HepG2 (cell line): ENCODE measurements around the gene TK1. TPM values are rescaled to one million over a fixed set of nuclear protein-coding genes. Genes with fewer than 3 reads are reported as not detected.

Experiments used
- ATAC-seq: fragments of 200-7000 bp; cut with Tn5 transposase; 3 replicates; pipeline ENCODE4 v1.9.1; 2020; ENCODE audit warnings: mild to moderate bottlenecking, moderate library complexity
- BruUV-seq: library from RNA; stranded (reverse); fragments of 400-500 nt; replicated peaks from 2 replicates; lab custom pipeline; 2021; lab: Mats Ljungman, UMichigan
- CTCF ChIA-PET: fragments of 300-600 bp; formaldehyde crosslinking; extraction: SDS; loops from one replicate; lab custom pipeline; 2021; ENCODE audit warnings: low total read pairs, inconsistent platforms, low intra/inter-chr PET ratio; lab: Yijun Ruan, JAX
- POLR2A ChIA-PET: fragments of 350-600 bp; sonication (Branson Sonifier 250); formaldehyde crosslinking; loops from one replicate; lab custom pipeline; 2020; ENCODE audit warnings: antibody characterized with exemption, inconsistent platforms; lab: Yijun Ruan, JAX
- DNase-seq: peaks from one replicate; pipeline ENCODE4 v3.0.0-alpha.2; 2015; ENCODE audit warnings: low spot score
- FAIRE-seq: peaks from 3 replicates; lab custom pipeline; 2011; peaks lifted over from hg19 to GRCh38; lab: Jason Lieb, UNC
- H2AFZ ChIP-seq: one replicate; pipeline ENCODE4 v1.6.1; 2011; ENCODE audit warnings: low read length, inconsistent platforms
- H3K27ac ChIP-seq: fragments of 300-600 bp; 3 replicates; pipeline ENCODE4 v1.8.0; 2011; ENCODE audit warnings: mixed run types, mild to moderate bottlenecking, mixed read lengths, low read length, inconsistent platforms; ENCODE audit not compliant: insufficient read depth; ENCODE audit errors: extremely low read length
- H3K27me3 ChIP-seq, 2 experiments: fragments of 200-600 bp in 1 of 2; 2 replicates in 1 of 2; 3 replicates in 1 of 2; pipeline versions ENCODE4 v1.6.0 to v1.8.0; 2011; ENCODE audit warnings: low read length in 2 of 2, mild to moderate bottlenecking in 2 of 2, moderate library complexity in 2 of 2, inconsistent platforms in 1 of 2; ENCODE audit not compliant: insufficient read depth in 2 of 2, control insufficient read depth in 1 of 2
- H3K36me3 ChIP-seq, 2 experiments: fragments of 200-600 bp in 1 of 2; replicated peaks in 1 of 2; 2 replicates in 1 of 2; 3 replicates in 1 of 2; pipeline versions ENCODE4 v1.5.1 to v1.8.0; 2011; ENCODE audit warnings: low read length in 2 of 2, inconsistent platforms in 1 of 2; ENCODE audit not compliant: insufficient read depth in 2 of 2, control insufficient read depth in 1 of 2
- H3K4me1 ChIP-seq: 2 replicates; pipeline ENCODE4 v1.5.1; 2012; ENCODE audit warnings: low read length, inconsistent platforms; ENCODE audit not compliant: insufficient read depth
- H3K4me2 ChIP-seq: 2 replicates; pipeline ENCODE4 v1.6.0; 2011; ENCODE audit warnings: low read depth, low read length, inconsistent platforms
- H3K4me3 ChIP-seq, 3 experiments: fragments of 200-600 bp in 1 of 3; sonication (generic), shearing (Covaris generic) in 1 of 3; replicated peaks in 1 of 3; 2 replicates each; pipeline ENCODE4 v1.5.1; 2011 to 2016; ENCODE audit warnings: low read length in 3 of 3, inconsistent platforms in 2 of 3, low read depth in 2 of 3, mild to moderate bottlenecking in 2 of 3, control low read depth in 1 of 3, mixed read lengths in 1 of 3; ENCODE audit not compliant: insufficient read depth in 1 of 3
- H3K79me2 ChIP-seq: one replicate; pipeline ENCODE4 v1.6.1; 2011; ENCODE audit warnings: low read length, inconsistent platforms; ENCODE audit not compliant: insufficient read depth
- H3K9ac ChIP-seq: 2 replicates; pipeline ENCODE4 v1.6.0; 2011; ENCODE audit warnings: mild to moderate bottlenecking, low read depth, low read length, inconsistent platforms; ENCODE audit not compliant: insufficient read depth
- H3K9me3 ChIP-seq: 2 replicates; pipeline ENCODE4 v1.5.1; 2012; ENCODE audit warnings: mild to moderate bottlenecking, low read length
- H4K20me1 ChIP-seq: 2 replicates; pipeline ENCODE4 v1.6.0; 2011; ENCODE audit warnings: inconsistent platforms, mild to moderate bottlenecking, low read length, moderate library complexity; ENCODE audit not compliant: insufficient read depth
- DPF2 ChIP-seq: sonication (generic); formaldehyde crosslinking; IDR thresholded peaks from 2 replicates; pipeline ENCODE4 v1.4.0; 2020; ENCODE audit warnings: mild to moderate bottlenecking, low read depth, missing genetic modification reagents, borderline replicate concordance
- GZF1 ChIP-seq: sonication (generic); formaldehyde crosslinking; IDR thresholded peaks from 2 replicates; pipeline ENCODE4 v1.5.1; 2020; ENCODE audit warnings: mild to moderate bottlenecking, missing genetic modification reagents
- HIVEP1 ChIP-seq: sonication (generic); formaldehyde crosslinking; IDR thresholded peaks from 2 replicates; pipeline ENCODE4 v1.4.0; 2020; ENCODE audit warnings: mild to moderate bottlenecking, missing genetic modification reagents
- JUND ChIP-seq: sonication (generic); formaldehyde crosslinking; IDR thresholded peaks from 2 replicates; pipeline ENCODE4 v1.8.0; 2022; ENCODE audit warnings: mild to moderate bottlenecking, missing genetic modification reagents
- KLF12 ChIP-seq: sonication (generic); formaldehyde crosslinking; IDR thresholded peaks from 2 replicates; pipeline ENCODE4 v1.4.0; 2020; ENCODE audit warnings: missing genetic modification reagents, borderline replicate concordance
- MBNL3 ChIP-seq: fragments of 250-450 bp; sonication (Bioruptor Pico); conservative IDR thresholded peaks from 2 replicates; pipeline ENCODE4 v1.8.0; 2022; ENCODE audit warnings: mild to moderate bottlenecking, inconsistent platforms
- PPARG ChIP-seq: conservative IDR thresholded peaks from 2 replicates; pipeline ENCODE4 v1.6.1; 2016; ENCODE audit warnings: missing biosample characterization, missing genetic modification reagents
- TBL1XR1 ChIP-seq: fragments of 150-350 bp; IDR thresholded peaks from 2 replicates; pipeline ENCODE4 v1.6.1; 2014; ENCODE audit warnings: borderline replicate concordance, low read length; ENCODE audit not compliant: partially characterized antibody
- TGIF2 ChIP-seq: IDR thresholded peaks from 2 replicates; pipeline ENCODE4 v1.6.1; 2016; ENCODE audit warnings: control low read depth, missing compliant biosample characterization
- YEATS2 ChIP-seq: sonication (generic); formaldehyde crosslinking; IDR thresholded peaks from 2 replicates; pipeline ENCODE4 v1.4.0; 2020; ENCODE audit warnings: missing genetic modification reagents, borderline replicate concordance
- ZNF260 ChIP-seq: sonication (generic); formaldehyde crosslinking; IDR thresholded peaks from 2 replicates; pipeline ENCODE4 v1.4.0; 2020; ENCODE audit warnings: missing genetic modification reagents, low read depth, mild to moderate bottlenecking, borderline replicate concordance
- WGBS: methylation state at CpG from one replicate; pipeline ENCODE4 v1.1.6; 2017; ENCODE audit warnings: low lambda C conversion rate; 5-methylcytosine and 5-hydroxymethylcytosine counted together
- in situ Hi-C: cut with HindIII; loops from 2 replicates; pipeline ENCODE4 v1.10.0; 2017; ENCODE audit warnings: low pct_unique_long_range_greater_than_20kb; ENCODE audit not compliant: extremely low pct_ligation_motif_present
- intact Hi-C: fragments of 100-400 bp; cut with micrococcal nuclease; formaldehyde crosslinking; loops from one replicate; pipeline ENCODE4 v1.10.0; 2022; ENCODE audit not compliant: unreplicated experiment
- polyA plus RNA-seq, 8 experiments: library from polyadenylated mRNA; depleted of rRNA in 3 of 8; stranded (reverse) in 7 of 8; unstranded in 1 of 8; fragments of >200 nt; fragmentation: Illumina TruSeq in 4 of 8; extraction: Trizol in 4 of 8; gene quantifications; 2 replicates each; pipeline versions ENCODE4 v1.2.1 to v1.2.3, GENCODE V29; 2011 to 2016; ENCODE audit warnings: low read depth in 4 of 8, missing spikeins in 1 of 8, mixed read lengths in 1 of 8; ENCODE audit not compliant: insufficient read depth in 1 of 8
- total RNA-seq, 5 experiments: library from RNA; depleted of rRNA; stranded (reverse); fragments of >200 nt; fragmentation: Illumina TruSeq; extraction: Trizol; gene quantifications; 2 replicates each; pipeline ENCODE4 v1.2.3, GENCODE V29; 2016; ENCODE audit warnings: low read depth in 1 of 5
- TF ChIP-seq, protein P1 (sequence below): sonication (generic); formaldehyde crosslinking; conservative IDR thresholded peaks from 2 replicates; pipeline ENCODE4 v1.8.0; 2022; ENCODE audit warnings: low read depth, missing genetic modification reagents
- TF ChIP-seq, protein P2 (sequence below): IDR thresholded peaks from 2 replicates; pipeline ENCODE4 v1.6.1; 2012; ENCODE audit warnings: low read depth, low read length, improper control_type of control experiment

The TK1 gene
- total and polyA plus RNA-seq, 2 of the 13 experiments (the other 11 are each of a cell fraction or from before 2014, with no cell fraction given): 45.0 to 96.0 TPM

DNA sequence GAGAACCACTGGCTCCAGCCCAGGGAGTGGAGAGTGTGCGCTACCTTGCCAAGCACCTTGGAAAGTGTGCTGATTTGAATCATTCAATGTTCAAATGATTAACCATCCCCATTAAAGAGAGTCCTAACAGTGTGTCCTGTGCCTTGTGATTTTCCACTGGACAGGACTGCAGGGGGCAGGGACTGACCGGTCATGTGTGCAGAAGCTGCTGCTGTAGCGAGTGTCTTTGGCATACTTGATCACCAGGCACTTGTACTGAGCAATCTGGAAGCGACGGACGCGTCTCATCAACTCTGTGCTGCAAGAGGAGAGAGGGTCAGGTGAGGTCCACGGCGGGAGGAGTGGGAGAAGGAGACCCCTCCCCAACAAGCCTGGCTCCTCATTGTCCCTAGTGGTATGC lies 2.0 kb downstream of the TK1 start (continued):
- TF ChIP-seq, protein P1, sequence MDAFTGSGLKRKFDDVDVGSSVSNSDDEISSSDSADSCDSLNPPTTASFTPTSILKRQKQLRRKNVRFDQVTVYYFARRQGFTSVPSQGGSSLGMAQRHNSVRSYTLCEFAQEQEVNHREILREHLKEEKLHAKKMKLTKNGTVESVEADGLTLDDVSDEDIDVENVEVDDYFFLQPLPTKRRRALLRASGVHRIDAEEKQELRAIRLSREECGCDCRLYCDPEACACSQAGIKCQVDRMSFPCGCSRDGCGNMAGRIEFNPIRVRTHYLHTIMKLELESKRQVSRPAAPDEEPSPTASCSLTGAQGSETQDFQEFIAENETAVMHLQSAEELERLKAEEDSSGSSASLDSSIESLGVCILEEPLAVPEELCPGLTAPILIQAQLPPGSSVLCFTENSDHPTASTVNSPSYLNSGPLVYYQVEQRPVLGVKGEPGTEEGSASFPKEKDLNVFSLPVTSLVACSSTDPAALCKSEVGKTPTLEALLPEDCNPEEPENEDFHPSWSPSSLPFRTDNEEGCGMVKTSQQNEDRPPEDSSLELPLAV (CRISPR knock-in tag): no peak
- TF ChIP-seq MBNL3 (CRISPR knock-in tag): no peak
- no peak for TF ChIP-seq HIVEP1 (CRISPR knock-in tag)
- no peak for TF ChIP-seq JUND (CRISPR knock-in tag)
- no peak for TF ChIP-seq ZNF260
- TF ChIP-seq KLF12 (CRISPR knock-in tag): no peak
- TF ChIP-seq, protein P2, sequence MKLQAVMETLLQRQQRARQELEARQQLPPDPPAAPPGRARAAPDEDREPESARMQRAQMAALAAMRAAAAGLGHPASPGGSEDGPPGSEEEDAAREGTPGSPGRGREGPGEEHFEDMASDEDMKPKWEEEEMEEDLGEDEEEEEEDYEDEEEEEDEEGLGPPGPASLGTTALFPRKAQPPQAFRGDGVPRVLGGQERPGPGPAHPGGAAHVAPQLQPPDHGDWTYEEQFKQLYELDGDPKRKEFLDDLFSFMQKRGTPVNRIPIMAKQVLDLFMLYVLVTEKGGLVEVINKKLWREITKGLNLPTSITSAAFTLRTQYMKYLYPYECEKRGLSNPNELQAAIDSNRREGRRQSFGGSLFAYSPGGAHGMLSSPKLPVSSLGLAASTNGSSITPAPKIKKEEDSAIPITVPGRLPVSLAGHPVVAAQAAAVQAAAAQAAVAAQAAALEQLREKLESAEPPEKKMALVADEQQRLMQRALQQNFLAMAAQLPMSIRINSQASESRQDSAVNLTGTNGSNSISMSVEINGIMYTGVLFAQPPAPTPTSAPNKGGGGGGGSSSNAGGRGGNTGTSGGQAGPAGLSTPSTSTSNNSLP: no peak
- no peak for TF ChIP-seq YEATS2 (CRISPR knock-in tag)
- no peak for TF ChIP-seq TBL1XR1
- TF ChIP-seq DPF2 (CRISPR knock-in tag): no peak

DNA sequence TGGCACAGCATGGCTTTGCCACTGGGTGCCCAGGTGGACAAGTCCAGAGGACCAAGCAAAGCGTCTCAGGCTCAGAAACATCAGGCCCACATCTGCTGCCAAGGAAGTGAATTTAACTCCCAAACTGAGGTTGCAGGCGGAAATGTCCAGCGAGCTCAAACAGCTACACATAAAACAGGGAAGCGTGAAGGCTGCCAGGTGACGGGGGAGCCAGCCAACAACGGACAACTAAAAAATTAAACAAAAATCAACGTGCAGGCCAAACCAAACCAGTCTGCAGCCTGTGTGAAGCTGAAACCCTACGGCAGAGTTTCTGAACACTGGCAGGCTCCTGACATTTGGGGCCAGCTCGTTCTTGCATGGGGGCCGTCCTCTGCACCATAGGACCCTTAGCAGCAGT lies 2.5 kb downstream of the TK1 start:
- Histone ChIP-seq H3K9ac (no peak overlapping the region), H3K4me3 (no peak overlapping the region)
- no peak for TF ChIP-seq TGIF2 (CRISPR knock-in tag)
- TF ChIP-seq GZF1 (CRISPR knock-in tag): no peak
- no peak for TF ChIP-seq PPARG (CRISPR knock-in tag)
- TF ChIP-seq, all 625 proteins: peak for 0
- Histone ChIP-seq H3K27me3 (no peaks in the 10 kb centered on the region; a peak in 1 of 5 replicates), H3K9me3 (no peaks in the 10 kb centered on the region), H2AFZ (no peak overlapping the region), H3K79me2 (peaks cover 41% of the 10 kb centered on the region), H3K4me1 (peaks cover 44% of the 10 kb centered on the region), H3K36me3 (peaks cover 6 to 52% of the 10 kb centered on the region in 2 experiments), H3K27ac (no peak overlapping the region), H4K20me1 (peaks cover 15% of the 10 kb centered on the region), H3K4me2 (peak overlapping the region; percentile 99)
- BruUV-seq: no TSS peak
- WGBS: 95% methylated on average over 10 of the region's 10 CpGs
- CTCF ChIA-PET: no interaction called here
- in situ Hi-C loops: no loop called here
- ATAC-seq: no peak
- DNase-seq: no peak
- no peak for FAIRE-seq
- intact Hi-C loops: no loop called here
- POLR2A ChIA-PET: no interaction called here
